Right lobe of liver (tissue), 4 donors: ENCODE data around the gene RPTOR.

Experiments used
- CTCF ChIP-seq, 4 donors: fragments of 200-600 bp in 3 of 4; fragments of 450-650 bp in 1 of 4; IDR thresholded peaks; one replicate each; pipeline versions ENCODE4 v1.5.1 to v1.8.0; 2016 to 2022; ENCODE audit warnings: antibody characterized with exemption in 4 of 4, mild to moderate bottlenecking in 2 of 4
- POLR2A ChIP-seq: fragments of 450-650 bp; IDR thresholded peaks from one replicate; pipeline ENCODE4 v1.6.1; 2017; ENCODE audit warnings: antibody characterized with exemption, mild to moderate bottlenecking
- donor health status: DM: no; HTN: no; CAD: no.
- donor health status: DM: no; HTN: no; CAD: no.
- donor health status: DM: no; HTN: yes; CAD: no.

GRCh38 chr17:80815151-80815681 lies 270.6 kb downstream of the RPTOR start:
- TF ChIP-seq CTCF (IDR thresholded peaks at IDR 0.05) (no peak), POLR2A (no peak)
